IMR-90 (cell line): Measurements from ENCODE around the gene KCNK10. TPM values are rescaled to one million over a fixed set of nuclear protein-coding genes. Genes with fewer than 3 reads are reported as not detected.
A peak's percentile ranks its signal among the peaks of the same experiment; 100 is the strongest.

Experiments
- ATAC-seq: fragments of 200-7000 bp; cut with Tn5 transposase; 2 replicates; pipeline ENCODE4 v1.9.1; 2020; ENCODE audit warnings: low read depth, mild to moderate bottlenecking, moderate library complexity
- BruUV-seq: library from RNA; stranded (reverse); fragments of 400-500 nt; replicated peaks from 2 replicates; lab custom pipeline; 2021; lab: Mats Ljungman, UMichigan
- CTCF ChIA-PET: fragments of 300-600 bp; formaldehyde crosslinking; extraction: SDS; loops from one replicate; lab custom pipeline; 2021; ENCODE audit warnings: antibody characterized with exemption; lab: Yijun Ruan, JAX
- POLR2A ChIA-PET: fragments of 300-600 bp; sonication (Branson Sonifier 250); formaldehyde crosslinking; loops from one replicate; lab custom pipeline; 2022; ENCODE audit warnings: antibody characterized with exemption; ENCODE audit not compliant: unreplicated experiment; lab: Charles Lee
- DNase-seq: peaks from one replicate; pipeline ENCODE4 v3.0.0; 2013
- H2AFZ ChIP-seq: replicated peaks from 2 replicates; pipeline ENCODE3; 2013; ENCODE audit warnings: low read length, mild to moderate bottlenecking; ENCODE audit not compliant: poor library complexity
- H2AK5ac ChIP-seq: 2 replicates; pipeline ENCODE4 v1.6.1; 2013; ENCODE audit warnings: low read depth, low read length, inconsistent platforms
- H2AK9ac ChIP-seq: replicated peaks from 2 replicates; pipeline ENCODE3; 2013; ENCODE audit warnings: mild to moderate bottlenecking, low read depth, low read length, moderate library complexity; ENCODE audit not compliant: poor library complexity
- H2BK120ac ChIP-seq: 2 replicates; pipeline ENCODE4 v1.6.1; 2013; ENCODE audit warnings: low read depth, low read length, inconsistent platforms
- H2BK15ac ChIP-seq: 3 replicates; pipeline ENCODE4 v1.6.1; 2013; ENCODE audit warnings: low read depth, low read length, inconsistent platforms
- H2BK20ac ChIP-seq: 2 replicates; pipeline ENCODE4 v1.6.1; 2013; ENCODE audit warnings: low read depth, mild to moderate bottlenecking, inconsistent platforms, low read length, moderate library complexity
- H2BK5ac ChIP-seq: 2 replicates; pipeline ENCODE4 v1.6.1; 2013; ENCODE audit warnings: mild to moderate bottlenecking, low read depth, low read length, inconsistent platforms; ENCODE audit not compliant: poor library complexity, severe bottlenecking
- H3K14ac ChIP-seq: replicated peaks from 2 replicates; pipeline ENCODE4 v1.6.1; 2013; ENCODE audit warnings: low read depth, low read length, inconsistent platforms
- H3K18ac ChIP-seq: 2 replicates; pipeline ENCODE4 v1.6.1; 2013; ENCODE audit warnings: low read depth, low read length, control low read depth
- H3K23ac ChIP-seq: 2 replicates; pipeline ENCODE4 v1.6.1; 2013; ENCODE audit warnings: low read depth, low read length, inconsistent platforms
- H3K27ac ChIP-seq: 2 replicates; pipeline ENCODE4 v1.5.1; 2013; ENCODE audit warnings: mild to moderate bottlenecking, control low read depth, low read length; ENCODE audit not compliant: insufficient read depth
- H3K27me3 ChIP-seq: 2 replicates; pipeline ENCODE4 v1.6.1; 2013; ENCODE audit warnings: low read length; ENCODE audit not compliant: control insufficient read depth, insufficient read depth
- H3K36me3 ChIP-seq: 2 replicates; pipeline ENCODE4 v1.6.1; 2013; ENCODE audit warnings: low read length, mixed read lengths; ENCODE audit not compliant: control insufficient read depth, insufficient read depth
- H3K4ac ChIP-seq: 2 replicates; pipeline ENCODE4 v1.6.1; 2013; ENCODE audit warnings: low read depth, low read length, inconsistent platforms
- H3K4me1 ChIP-seq: 2 replicates; pipeline ENCODE4 v1.6.1; 2013; ENCODE audit warnings: low read length, mixed read lengths; ENCODE audit not compliant: control insufficient read depth, insufficient read depth
- H3K4me2 ChIP-seq: 2 replicates; pipeline ENCODE4 v1.6.1; 2013; ENCODE audit warnings: low read depth, mild to moderate bottlenecking, control low read depth, low read length, moderate library complexity
- H3K4me3 ChIP-seq: 2 replicates; pipeline ENCODE4 v1.5.1; 2013; ENCODE audit warnings: low read depth, mild to moderate bottlenecking, control low read depth, low read length, moderate library complexity; ENCODE audit not compliant: insufficient read depth
- H3K56ac ChIP-seq: 2 replicates; pipeline ENCODE4 v1.6.1; 2013; ENCODE audit warnings: low read length, inconsistent platforms; ENCODE audit not compliant: insufficient read depth; ENCODE audit errors: extremely low read depth
- H3K79me1 ChIP-seq, 2 experiments: 2 replicates each; pipeline ENCODE4 v1.6.1; 2013; ENCODE audit warnings: low read length in 2 of 2, inconsistent platforms in 1 of 2, low read depth in 1 of 2
- H3K9ac ChIP-seq: 2 replicates; pipeline ENCODE4 v1.6.1; 2013; ENCODE audit warnings: low read depth, low read length, control low read depth
- H3K9me1 ChIP-seq: 2 replicates; pipeline ENCODE4 v1.6.1; 2013; ENCODE audit warnings: low read length, inconsistent platforms; ENCODE audit not compliant: insufficient read depth
- H3K9me3 ChIP-seq: 2 replicates; pipeline ENCODE4 v1.6.1; 2013; ENCODE audit warnings: low read length; ENCODE audit not compliant: control insufficient read depth, insufficient read depth
- H4K20me1 ChIP-seq: 2 replicates; pipeline ENCODE4 v1.6.1; 2013; ENCODE audit warnings: low read length, inconsistent platforms; ENCODE audit not compliant: insufficient read depth
- H4K5ac ChIP-seq: 2 replicates; pipeline ENCODE4 v1.6.1; 2013; ENCODE audit warnings: mild to moderate bottlenecking, low read depth, low read length, control low read depth
- H4K8ac ChIP-seq, 2 experiments: 2 replicates each; pipeline ENCODE4 v1.6.1; 2013; ENCODE audit warnings: low read depth in 2 of 2, low read length in 2 of 2, control low read depth in 1 of 2, inconsistent platforms in 1 of 2
- H4K91ac ChIP-seq: 2 replicates; pipeline ENCODE4 v1.6.1; 2013; ENCODE audit warnings: low read depth, low read length, inconsistent platforms; ENCODE audit not compliant: insufficient read depth
- BHLHE40 ChIP-seq: fragments of 150-350 bp; IDR thresholded peaks from 2 replicates; pipeline ENCODE4 v1.6.1; 2016; ENCODE audit warnings: mild to moderate bottlenecking, low read depth, low read length
- CEBPB ChIP-seq: IDR thresholded peaks from 2 replicates; pipeline ENCODE4 v1.6.1; 2012; ENCODE audit warnings: low read depth, low read length, improper control_type of control experiment
- CHD1 ChIP-seq: IDR thresholded peaks from 2 replicates; pipeline ENCODE4 v1.6.1; 2012; ENCODE audit warnings: low read depth, low read length, improper control_type of control experiment
- FOS ChIP-seq: fragments of 150-350 bp; IDR thresholded peaks from 2 replicates; pipeline ENCODE4 v1.6.1; 2016; ENCODE audit warnings: low read depth, low read length
- MAFK ChIP-seq: IDR thresholded peaks from 2 replicates; pipeline ENCODE4 v1.6.1; 2012; ENCODE audit warnings: low read depth, low read length, improper control_type of control experiment
- MAZ ChIP-seq: IDR thresholded peaks from 2 replicates; pipeline ENCODE4 v1.6.1; 2012; ENCODE audit warnings: low read depth, mild to moderate bottlenecking, low read length, improper control_type of control experiment, moderate library complexity, borderline replicate concordance
- MXI1 ChIP-seq: IDR thresholded peaks from 2 replicates; pipeline ENCODE4 v1.6.1; 2012; ENCODE audit warnings: low read depth, mild to moderate bottlenecking, low read length, moderate library complexity, borderline replicate concordance
- NFE2L2 ChIP-seq: fragments of 150-350 bp; IDR thresholded peaks from 2 replicates; pipeline ENCODE4 v1.6.1; 2016; ENCODE audit warnings: low read depth, mild to moderate bottlenecking, low read length
- POLR2A ChIP-seq: IDR thresholded peaks from 2 replicates; pipeline ENCODE4 v1.6.1; 2012; ENCODE audit warnings: mild to moderate bottlenecking, low read depth, low read length
- RAD21 ChIP-seq: IDR thresholded peaks from 2 replicates; pipeline ENCODE4 v1.6.1; 2012; ENCODE audit warnings: low read length, improper control_type of control experiment
- RFX5 ChIP-seq: IDR thresholded peaks from 2 replicates; pipeline ENCODE4 v1.8.0; 2012; ENCODE audit warnings: low read depth, mild to moderate bottlenecking, low read length, moderate library complexity
- SMC3 ChIP-seq: fragments of 150-350 bp; IDR thresholded peaks from 2 replicates; pipeline ENCODE4 v1.6.1; 2016; ENCODE audit warnings: low read depth, mild to moderate bottlenecking, antibody characterized with exemption, low read length, moderate library complexity
- WGBS, 2 experiments: methylation state at CpG; one replicate each; pipeline versions ENCODE4 v1.1.5 to v1.1.7; 2013; ENCODE audit warnings: missing lambda C conversion rate in 2 of 2; ENCODE audit not compliant: insufficient read length in 1 of 2; ENCODE audit errors: extremely low coverage in 2 of 2; 5-methylcytosine and 5-hydroxymethylcytosine counted together
- dilution Hi-C: fragments of 300-500 bp; cut with HindIII; formaldehyde crosslinking; loops from one replicate; pipeline ENCODE4 v1.14.3; 2018; ENCODE audit warnings: low sequenced_read_pairs; ENCODE audit not compliant: unreplicated experiment
- in situ Hi-C: fragments of 300-500 bp; cut with MboI; formaldehyde crosslinking; loops from 3 replicates; pipeline ENCODE4 v1.14.3; 2019; ENCODE audit warnings: low sequenced_read_pairs, inconsistent platforms, mixed read lengths
- intact Hi-C: fragments of 100-400 bp; cut with micrococcal nuclease; formaldehyde crosslinking; loops from 2 replicates; pipeline ENCODE4 v1.10.0; 2022
- polyA plus RNA-seq, 3 experiments: library from polyadenylated mRNA; depleted of rRNA; stranded (reverse); fragments of >200 nt; gene quantifications; 2 replicates each; pipeline ENCODE4 v1.2.3, GENCODE V29; 2012; ENCODE audit warnings: low replicate concordance in 1 of 3
- total RNA-seq: library from RNA; depleted of rRNA; stranded (reverse); fragments of >200 nt; gene quantifications from 2 replicates; pipeline ENCODE4 v1.2.3, GENCODE V29; 2012
- TF ChIP-seq, protein P1 (sequence below): fragments of 150-350 bp; IDR thresholded peaks from 2 replicates; pipeline ENCODE4 v1.6.1; 2017; ENCODE audit warnings: mild to moderate bottlenecking, antibody characterized with exemption, low read length, low read depth
- TF ChIP-seq, protein P2 (sequence below): conservative IDR thresholded peaks from 2 replicates; pipeline ENCODE4 v1.5.1; 2012; ENCODE audit warnings: mild to moderate bottlenecking, low read depth, low read length, improper control_type of control experiment

Gene KCNK10
- total and polyA plus RNA-seq, 2 of the 4 experiments (the other 2 are of a cell fraction), result not detected

DNA sequence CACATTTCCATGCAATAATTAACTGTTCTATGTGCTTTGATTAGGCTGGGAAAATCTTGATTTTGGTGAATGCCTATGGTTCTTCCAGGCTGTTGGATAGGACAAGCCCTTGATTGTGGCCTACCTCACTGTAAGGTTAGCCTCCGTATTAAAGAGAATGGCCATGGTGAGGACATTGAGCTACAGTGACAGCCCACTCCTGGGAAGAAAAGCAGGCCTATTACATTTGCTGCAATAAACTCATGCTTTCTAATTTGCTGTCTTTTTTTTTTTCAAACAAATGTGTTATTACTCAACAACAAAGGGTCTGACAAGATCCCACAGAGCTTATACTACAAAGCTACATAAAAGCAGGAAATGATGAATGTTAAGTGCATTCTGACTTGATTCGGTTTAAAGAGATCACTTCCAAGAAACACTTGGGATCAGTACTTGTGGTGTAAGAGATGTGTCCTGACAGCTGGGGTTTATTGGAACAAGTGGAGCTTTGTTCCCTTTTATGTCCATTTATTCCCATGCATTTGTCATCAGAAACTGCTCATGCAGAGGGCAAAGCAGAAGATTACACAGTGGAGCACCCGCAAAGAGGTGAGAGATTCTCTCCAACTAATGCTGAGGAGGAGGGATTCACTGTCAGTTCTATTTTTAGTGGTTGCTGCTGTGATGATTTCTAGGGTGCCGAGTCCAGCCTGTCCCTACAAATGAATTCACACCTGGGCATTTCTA lies 29.1 kb upstream of the KCNK10 start:
- Histone ChIP-seq H4K20me1 (no peaks in the 10 kb centered on the region), H3K27ac (no peak overlapping the region), H3K9ac (no peak overlapping the region), H3K23ac (no peak overlapping the region), H4K8ac (no peak overlapping the region), H3K4me2 (no peak overlapping the region), H3K18ac (no peak overlapping the region), H3K27me3 (no peaks in the 10 kb centered on the region; the same call in 1 of the 2 replicates), H3K56ac (no peak overlapping the region), H2BK5ac (no peak overlapping the region), H3K36me3 (no peaks in the 10 kb centered on the region), H3K4me3 (no peak overlapping the region), H2BK120ac (no peak overlapping the region), H3K4me1 (no peaks in the 10 kb centered on the region), H3K4ac (no peak overlapping the region), H2AFZ (no peak overlapping the region), H2BK20ac (no peak overlapping the region), H2AK9ac (no peak overlapping the region), H2AK5ac (no peak overlapping the region), H2BK15ac (no peak overlapping the region), H3K9me3 (no peaks in the 10 kb centered on the region), H4K91ac (no peak overlapping the region), H3K79me1 (no peaks in the 10 kb centered on the region), H4K5ac (no peak overlapping the region), H3K14ac (no peak overlapping the region), H3K9me1 (no peaks in the 10 kb centered on the region)
- CTCF ChIA-PET, result no interaction called here
- in situ Hi-C loops, result no loop called here
- DNase-seq (peak; percentile 11), ATAC-seq (no peak)
- dilution Hi-C loops, result no loop called here
- TF ChIP-seq POLR2A, result no peak
- TF ChIP-seq, protein P1, sequence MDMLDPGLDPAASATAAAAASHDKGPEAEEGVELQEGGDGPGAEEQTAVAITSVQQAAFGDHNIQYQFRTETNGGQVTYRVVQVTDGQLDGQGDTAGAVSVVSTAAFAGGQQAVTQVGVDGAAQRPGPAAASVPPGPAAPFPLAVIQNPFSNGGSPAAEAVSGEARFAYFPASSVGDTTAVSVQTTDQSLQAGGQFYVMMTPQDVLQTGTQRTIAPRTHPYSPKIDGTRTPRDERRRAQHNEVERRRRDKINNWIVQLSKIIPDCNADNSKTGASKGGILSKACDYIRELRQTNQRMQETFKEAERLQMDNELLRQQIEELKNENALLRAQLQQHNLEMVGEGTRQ, result no peak
- TF ChIP-seq FOS, result no peak
- TF ChIP-seq, protein P2, sequence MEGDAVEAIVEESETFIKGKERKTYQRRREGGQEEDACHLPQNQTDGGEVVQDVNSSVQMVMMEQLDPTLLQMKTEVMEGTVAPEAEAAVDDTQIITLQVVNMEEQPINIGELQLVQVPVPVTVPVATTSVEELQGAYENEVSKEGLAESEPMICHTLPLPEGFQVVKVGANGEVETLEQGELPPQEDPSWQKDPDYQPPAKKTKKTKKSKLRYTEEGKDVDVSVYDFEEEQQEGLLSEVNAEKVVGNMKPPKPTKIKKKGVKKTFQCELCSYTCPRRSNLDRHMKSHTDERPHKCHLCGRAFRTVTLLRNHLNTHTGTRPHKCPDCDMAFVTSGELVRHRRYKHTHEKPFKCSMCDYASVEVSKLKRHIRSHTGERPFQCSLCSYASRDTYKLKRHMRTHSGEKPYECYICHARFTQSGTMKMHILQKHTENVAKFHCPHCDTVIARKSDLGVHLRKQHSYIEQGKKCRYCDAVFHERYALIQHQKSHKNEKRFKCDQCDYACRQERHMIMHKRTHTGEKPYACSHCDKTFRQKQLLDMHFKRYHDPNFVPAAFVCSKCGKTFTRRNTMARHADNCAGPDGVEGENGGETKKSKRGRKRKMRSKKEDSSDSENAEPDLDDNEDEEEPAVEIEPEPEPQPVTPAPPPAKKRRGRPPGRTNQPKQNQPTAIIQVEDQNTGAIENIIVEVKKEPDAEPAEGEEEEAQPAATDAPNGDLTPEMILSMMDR, result no peak
- TF ChIP-seq CHD1, result no peak
- no peak for TF ChIP-seq MAZ
- no peak for TF ChIP-seq MAFK
- no peak for TF ChIP-seq MXI1
- no peak for TF ChIP-seq NFE2L2
- no peak for TF ChIP-seq SMC3
- no peak for TF ChIP-seq CEBPB
- TF ChIP-seq BHLHE40, result no peak
- no peak for TF ChIP-seq RFX5
- no peak for TF ChIP-seq RAD21
- no TSS peak for BruUV-seq
- WGBS, 2 experiments, result 60% methylated on average over 1 of the region's 4 CpGs; no CpG with 5 or more reads in 1 of the 2 experiments
- POLR2A ChIA-PET, result no interaction called here
- intact Hi-C loops, result no loop called here
